ENCODE measurements around the gene MYRIP. TPM values are rescaled to one million over a fixed set of nuclear protein-coding genes. Genes with fewer than 3 reads are reported as not detected.

Gene MYRIP
- total and polyA plus RNA-seq, 2 of the 4 experiments (the other 2 are of a cell fraction): not detected

- H2AFZ ChIP-seq (replicated peaks; ENCODE audit: low read length, poor library complexity): no peak overlapping the region
- H3K27me3 ChIP-seq (ENCODE audit: control insufficient read depth, insufficient read depth, low read length): no peaks in the 10 kb centered on the region
- no peak overlapping the region for H2AK5ac ChIP-seq (ENCODE audit: low read depth, low read length)
- in situ Hi-C loops (cut with MboI; ENCODE audit: low sequenced_read_pairs) (no loop called here), dilution Hi-C loops (cut with HindIII; ENCODE audit: low sequenced_read_pairs, unreplicated experiment) (no loop called here), intact Hi-C loops (cut with micrococcal nuclease) (no loop called here)
- H3K9ac ChIP-seq (ENCODE audit: low read depth, low read length): no peak overlapping the region
- no TSS peak for BruUV-seq (replicated peaks)
- no peaks in the 10 kb centered on the region for H3K9me1 ChIP-seq (ENCODE audit: insufficient read depth, low read length)
- no peaks in the 10 kb centered on the region for H3K4me1 ChIP-seq (ENCODE audit: control insufficient read depth, insufficient read depth, low read length)
- ChIA-PET POLR2A (ENCODE audit: unreplicated experiment) (no interaction called here), CTCF (no interaction called here)
- H4K5ac ChIP-seq (ENCODE audit: low read depth, low read length): no peak overlapping the region
- H3K23ac ChIP-seq (ENCODE audit: low read depth, low read length): no peak overlapping the region
- no peaks in the 10 kb centered on the region for H4K20me1 ChIP-seq (ENCODE audit: insufficient read depth, low read length)
- no peak overlapping the region for H3K4ac ChIP-seq (ENCODE audit: low read depth, low read length)
- peaks cover 6% of the 10 kb centered on the region; the same call in 1 of the 2 replicates for H3K9me3 ChIP-seq (ENCODE audit: control insufficient read depth, insufficient read depth, low read length)
- ATAC-seq (ENCODE audit: low read depth) (peak; percentile 71), DNase-seq (peak; percentile 8)
- H3K14ac ChIP-seq (replicated peaks; ENCODE audit: low read depth, low read length): no peak overlapping the region
- H2BK120ac ChIP-seq (ENCODE audit: low read depth, low read length): no peak overlapping the region
- TF ChIP-seq RAD21 (IDR thresholded peaks at IDR 0.05; ENCODE audit: low read length) (no peak), POLR2A (IDR thresholded peaks at IDR 0.05; ENCODE audit: low read depth, low read length) (no peak), RFX5 (IDR thresholded peaks at IDR 0.05; ENCODE audit: low read depth, low read length) (no peak), MAFK (IDR thresholded peaks at IDR 0.05; ENCODE audit: low read depth, low read length) (no peak), SMC3 (IDR thresholded peaks at IDR 0.05; ENCODE audit: low read depth, low read length) (no peak), BHLHE40 (IDR thresholded peaks at IDR 0.05; ENCODE audit: low read depth, low read length) (no peak), RCOR1 (IDR thresholded peaks at IDR 0.05; ENCODE audit: insufficient replicate concordance, low read length) (no peak), MAZ (IDR thresholded peaks at IDR 0.05; ENCODE audit: borderline replicate concordance, low read depth, low read length) (no peak), MXI1 (IDR thresholded peaks at IDR 0.05; ENCODE audit: borderline replicate concordance, low read depth, low read length) (no peak), USF2 (IDR thresholded peaks at IDR 0.05; ENCODE audit: low read depth, low read length) (no peak), CHD1 (IDR thresholded peaks at IDR 0.05; ENCODE audit: low read depth, low read length) (no peak), NFE2L2 (IDR thresholded peaks at IDR 0.05; ENCODE audit: low read depth, low read length) (no peak), ELK1 (IDR thresholded peaks at IDR 0.05; ENCODE audit: borderline replicate concordance, low read depth, low read length) (no peak), CTCF (conservative IDR thresholded peaks at IDR 0.05; ENCODE audit: low read depth, low read length) (no peak), CEBPB (IDR thresholded peaks at IDR 0.05; ENCODE audit: low read depth, low read length) (no peak), FOS (IDR thresholded peaks at IDR 0.05; ENCODE audit: low read depth, low read length) (no peak)
- H4K8ac ChIP-seq (ENCODE audit: low read depth in 2 of 2, low read length in 2 of 2): no peak overlapping the region; a peak in 1 of 4 replicates
- no peak overlapping the region for H2BK15ac ChIP-seq (ENCODE audit: low read depth, low read length)
- no peak overlapping the region for H2BK20ac ChIP-seq (ENCODE audit: low read depth, low read length)
- no peaks in the 10 kb centered on the region for H3K36me3 ChIP-seq (ENCODE audit: control insufficient read depth, insufficient read depth, low read length)
- H4K91ac ChIP-seq (ENCODE audit: insufficient read depth, low read depth, low read length): no peak overlapping the region
- H3K79me1 ChIP-seq (ENCODE audit: low read depth in 1 of 2, low read length in 2 of 2): no peaks in the 10 kb centered on the region
- no peak overlapping the region; the same call in 1 of the 2 replicates for H3K27ac ChIP-seq (ENCODE audit: insufficient read depth, low read length)
- H3K18ac ChIP-seq (ENCODE audit: low read depth, low read length): no peak overlapping the region
- no peak overlapping the region for H3K4me3 ChIP-seq (ENCODE audit: insufficient read depth, low read depth, low read length)
- H3K4me2 ChIP-seq (ENCODE audit: low read depth, low read length): no peak overlapping the region
- H2AK9ac ChIP-seq (replicated peaks; ENCODE audit: low read depth, low read length, poor library complexity): no peak overlapping the region
- H3K56ac ChIP-seq (ENCODE audit: extremely low read depth, insufficient read depth, low read length): no peak overlapping the region
- H2BK5ac ChIP-seq (ENCODE audit: low read depth, low read length, poor library complexity, severe bottlenecking): peak overlapping the region; percentile 65
- no CpG with 5 or more reads among the region's 4 CpGs for WGBS, 2 experiments (ENCODE audit: extremely low coverage in 2 of 2, insufficient read length in 1 of 2)
Observed at GRCh38 chr3:40079203-40079846, 269.9 kb downstream of the MYRIP start.
